ELF-1 (cell line): ENCODE data around the gene MYLK2.

Source experiments
- DNase-seq: peaks from one replicate; pipeline ENCODE4 v3.0.0-alpha.2; 2016; ENCODE audit warnings: low read depth, low spot score

The MYLK2 gene

GRCh38 chr20:31835554-31835953 lies 16.4 kb downstream of the MYLK2 start:
- no peak for DNase-seq

GRCh38 chr20:31835977-31836852 lies 17.1 kb downstream of the MYLK2 start:
- peak; percentile 52 for DNase-seq

- peak; percentile 27 for DNase-seq
Measured at GRCh38 chr20:31836853-31837608, 17.9 kb downstream of the MYLK2 start.

- DNase-seq, result peak; percentile 24
Measured at GRCh38 chr20:31837896-31838397, 18.8 kb downstream of the MYLK2 start.

- no peak for DNase-seq
Measured at GRCh38 chr20:31838646-31839292, 19.6 kb downstream of the MYLK2 start.

GRCh38 chr20:31839782-31840487 lies 20.8 kb downstream of the MYLK2 start:
- no peak for DNase-seq

- DNase-seq, result no peak
Measured at GRCh38 chr20:31840906-31841816, 22.0 kb downstream of the MYLK2 start.

- DNase-seq, result no peak
Measured at GRCh38 chr20:31841928-31842327, 22.8 kb downstream of the MYLK2 start.

GRCh38 chr20:31842471-31843157 lies 23.5 kb downstream of the MYLK2 start:
- no peak for DNase-seq

GRCh38 chr20:31843288-31843687 lies 24.1 kb downstream of the MYLK2 start:
- DNase-seq, result no peak

GRCh38 chr20:31843881-31844280 lies 24.7 kb downstream of the MYLK2 start:
- DNase-seq, result no peak

GRCh38 chr20:31844737-31845299 lies 25.7 kb downstream of the MYLK2 start:
- DNase-seq, result no peak

- DNase-seq, result peak; percentile 65
Measured at GRCh38 chr20:31845300-31845863, 26.2 kb downstream of the MYLK2 start, which contains the start of gene FOXS1. TSS of gene FOXS1 (minus strand) at chr20:31845604. CDS start at chr20:31845542, 62 bp downstream.

- DNase-seq, result no peak
Measured at GRCh38 chr20:31846793-31847138, 27.6 kb downstream of the MYLK2 start.

- no peak for DNase-seq
Measured at GRCh38 chr20:31848088-31848999, 29.2 kb downstream of the MYLK2 start.

- peak; percentile 25 for DNase-seq
Measured at GRCh38 chr20:31849306-31849930, 30.3 kb downstream of the MYLK2 start.

- peak; percentile 53 for DNase-seq
Measured at GRCh38 chr20:31851240-31851955, 32.2 kb downstream of the MYLK2 start.
